H1 (cell line): ENCODE measurements around the gene C20orf202. TPM values are rescaled to one million over a fixed set of nuclear protein-coding genes. Genes with fewer than 3 reads are reported as not detected.

Source experiments
- CTCF ChIA-PET: fragments of 300-600 bp; sonication (Branson Sonifier 250); formaldehyde crosslinking; loops from one replicate; lab custom pipeline; 2021; ENCODE audit not compliant: partially characterized antibody; lab: Charles Lee
- POLR2A ChIA-PET: fragments of 300-600 bp; sonication (Branson Sonifier 250); formaldehyde crosslinking; loops from one replicate; lab custom pipeline; 2021; ENCODE audit warnings: inconsistent platforms; ENCODE audit not compliant: partially characterized antibody; lab: Charles Lee
- DNase-seq, 2 experiments: peaks; one replicate each; pipeline versions ENCODE4 v3.0.0 to v3.0.0-alpha.2; 2010 to 2022; ENCODE audit warnings: low spot score in 2 of 2, low read depth in 1 of 2, mixed read lengths in 1 of 2
- FAIRE-seq: peaks from 2 replicates; lab custom pipeline; 2011; peaks lifted over from hg19 to GRCh38; lab: Jason Lieb, UNC
- H2AFZ ChIP-seq: 2 replicates; pipeline ENCODE4 v1.8.1; 2012; ENCODE audit warnings: low read length, inconsistent platforms
- H2AK5ac ChIP-seq: 2 replicates; pipeline ENCODE4 v1.6.1; 2013; ENCODE audit warnings: low read depth, low read length
- H2BK120ac ChIP-seq: replicated peaks from 2 replicates; pipeline ENCODE3; 2013; ENCODE audit warnings: low read depth, low read length, inconsistent platforms
- H2BK12ac ChIP-seq: 2 replicates; pipeline ENCODE4 v1.6.1; 2013; ENCODE audit warnings: low read depth, low read length
- H2BK15ac ChIP-seq: 2 replicates; pipeline ENCODE4 v1.6.1; 2013; ENCODE audit warnings: low read length
- H2BK20ac ChIP-seq: 2 replicates; pipeline ENCODE4 v1.6.1; 2013; ENCODE audit warnings: low read length
- H2BK5ac ChIP-seq: 2 replicates; pipeline ENCODE4 v1.6.1; 2013; ENCODE audit warnings: low read depth, low read length
- H3K14ac ChIP-seq: 2 replicates; pipeline ENCODE4 v1.6.1; 2013; ENCODE audit warnings: inconsistent platforms; ENCODE audit not compliant: insufficient read length
- H3K18ac ChIP-seq: 2 replicates; pipeline ENCODE4 v1.6.1; 2013; ENCODE audit warnings: low read length; ENCODE audit errors: extremely low read depth
- H3K23ac ChIP-seq: 2 replicates; pipeline ENCODE4 v1.6.1; 2013; ENCODE audit warnings: inconsistent platforms; ENCODE audit not compliant: insufficient read length
- H3K23me2 ChIP-seq: 2 replicates; pipeline ENCODE4 v1.6.1; 2013; ENCODE audit warnings: low read depth, low read length
- H3K27ac ChIP-seq: 2 replicates; pipeline ENCODE4 v1.6.1; 2011; ENCODE audit warnings: low read depth, low read length, inconsistent platforms
- H3K27me3 ChIP-seq, 4 experiments: replicated peaks in 1 of 4; 1 replicate in 1 of 4; 2 replicates in 3 of 4; pipeline versions ENCODE4 v1.6.1 to v1.8.1; 2011 to 2013; ENCODE audit warnings: low read length in 3 of 4, mild to moderate bottlenecking in 3 of 4, inconsistent platforms in 2 of 4, mixed read lengths in 2 of 4, moderate library complexity in 1 of 4; ENCODE audit not compliant: control insufficient read depth in 3 of 4, insufficient read depth in 3 of 4; ENCODE audit errors: extremely low read depth in 1 of 4
- H3K36me3 ChIP-seq, 4 experiments: 2 replicates each; pipeline versions ENCODE4 v1.6.1 to v1.8.1; 2011 to 2013; ENCODE audit warnings: mild to moderate bottlenecking in 4 of 4, low read length in 3 of 4, moderate library complexity in 2 of 4, control low read depth in 1 of 4, inconsistent platforms in 1 of 4; ENCODE audit not compliant: insufficient read depth in 4 of 4, control insufficient read depth in 2 of 4
- H3K4ac ChIP-seq: replicated peaks from 2 replicates; pipeline ENCODE3; 2013; ENCODE audit warnings: low read length, low read depth, mixed read lengths, inconsistent platforms; ENCODE audit not compliant: insufficient read length
- H3K4me1 ChIP-seq, 4 experiments: replicated peaks in 1 of 4; 1 replicate in 1 of 4; 2 replicates in 3 of 4; pipeline versions ENCODE4 v1.6.1 to v1.8.1; 2011 to 2013; ENCODE audit warnings: low read length in 3 of 4, inconsistent platforms in 2 of 4, mixed read lengths in 1 of 4; ENCODE audit not compliant: insufficient read depth in 4 of 4, control insufficient read depth in 3 of 4
- H3K4me2 ChIP-seq, 2 experiments: 2 replicates each; pipeline versions ENCODE4 v1.6.1 to v1.8.1; 2011 to 2013; ENCODE audit warnings: low read depth in 2 of 2, low read length in 2 of 2, control low read depth in 1 of 2, inconsistent platforms in 1 of 2, mild to moderate bottlenecking in 1 of 2; ENCODE audit not compliant: insufficient read depth in 1 of 2
- H3K4me3 ChIP-seq, 4 experiments: fragments of 200-600, 300-600 bp in 1 of 4; sonication (generic), shearing (Covaris generic), sonication (Bioruptor Twin) in 1 of 4; 2 replicates each; pipeline versions ENCODE4 v1.5.1 to v1.8.1; 2011 to 2016; ENCODE audit warnings: low read length in 4 of 4, low read depth in 3 of 4, control low read depth in 2 of 4, inconsistent platforms in 2 of 4, mild to moderate bottlenecking in 2 of 4, mixed read lengths in 1 of 4, moderate library complexity in 1 of 4; ENCODE audit not compliant: insufficient read depth in 2 of 4; ENCODE audit errors: extremely low read depth in 1 of 4
- H3K56ac ChIP-seq: replicated peaks from 2 replicates; pipeline ENCODE3; 2013; ENCODE audit warnings: low read depth, mild to moderate bottlenecking, mixed read lengths, low read length, inconsistent platforms; ENCODE audit not compliant: insufficient read length
- H3K79me1 ChIP-seq: 2 replicates; pipeline ENCODE4 v1.6.1; 2013; ENCODE audit warnings: low read depth, low read length, control low read depth
- H3K79me2 ChIP-seq, 2 experiments: 2 replicates each; pipeline versions ENCODE4 v1.6.1 to v1.8.1; 2012 to 2013; ENCODE audit warnings: low read length in 2 of 2, mild to moderate bottlenecking in 2 of 2, inconsistent platforms in 1 of 2; ENCODE audit not compliant: insufficient read depth in 2 of 2, control insufficient read depth in 1 of 2
- H3K9ac ChIP-seq, 4 experiments: replicated peaks in 1 of 4; 1 replicate in 1 of 4; 2 replicates in 3 of 4; pipeline versions ENCODE4 v1.6.1 to v1.8.1; 2011 to 2013; ENCODE audit warnings: low read depth in 3 of 4, low read length in 3 of 4, control low read depth in 2 of 4, mild to moderate bottlenecking in 2 of 4, moderate library complexity in 2 of 4, inconsistent platforms in 1 of 4; ENCODE audit errors: extremely low read depth in 1 of 4
- H3K9me3 ChIP-seq, 2 experiments: 2 replicates each; pipeline versions ENCODE4 v1.6.1 to v1.8.1; 2012 to 2013; ENCODE audit warnings: mild to moderate bottlenecking in 2 of 2, moderate library complexity in 2 of 2, control low read depth in 1 of 2, inconsistent platforms in 1 of 2, low read depth in 1 of 2, low read length in 1 of 2, mixed read lengths in 1 of 2; ENCODE audit not compliant: insufficient read depth in 2 of 2
- H4K20me1 ChIP-seq, 2 experiments: replicated peaks in 1 of 2; 2 replicates each; pipeline versions ENCODE3 to v1.8.1; 2011 to 2013; ENCODE audit warnings: inconsistent platforms in 2 of 2, low read length in 2 of 2, mild to moderate bottlenecking in 1 of 2; ENCODE audit not compliant: insufficient read depth in 2 of 2, control insufficient read depth in 1 of 2
- H4K5ac ChIP-seq: 2 replicates; pipeline ENCODE4 v1.6.1; 2013; ENCODE audit warnings: low read length, low read depth, mixed read lengths, inconsistent platforms; ENCODE audit not compliant: insufficient read length
- H4K8ac ChIP-seq: 2 replicates; pipeline ENCODE4 v1.8.0; 2013; ENCODE audit warnings: mild to moderate bottlenecking, moderate library complexity, low read length, inconsistent platforms; ENCODE audit not compliant: insufficient read depth; ENCODE audit errors: extremely low read depth
- H4K91ac ChIP-seq: replicated peaks from 2 replicates; pipeline ENCODE3; 2013; ENCODE audit warnings: low read length, mixed read lengths, inconsistent platforms; ENCODE audit not compliant: insufficient read length
- ASH2L ChIP-seq: fragments of 200-600, 300-600 bp; sonication (generic); IDR thresholded peaks from one replicate; pipeline ENCODE4 v1.7.1; 2017; ENCODE audit warnings: low read length
- BCL11A ChIP-seq, 2 experiments: IDR thresholded peaks; one replicate each; pipeline ENCODE4 v1.6.1; 2011; ENCODE audit warnings: low read depth in 2 of 2, low read length in 2 of 2, mild to moderate bottlenecking in 2 of 2
- CHD2 ChIP-seq: IDR thresholded peaks from 2 replicates; pipeline ENCODE4 v1.6.1; 2012; ENCODE audit warnings: low read length, improper control_type of control experiment
- FOSL1 ChIP-seq: IDR thresholded peaks from 2 replicates; pipeline ENCODE4 v1.6.1; 2011; ENCODE audit warnings: mild to moderate bottlenecking, low read depth, low read length, moderate library complexity; ENCODE audit not compliant: insufficient read depth
- KDM5A ChIP-seq: fragments of 200-600 bp; IDR thresholded peaks from 2 replicates; pipeline ENCODE4 v1.7.1; 2012; ENCODE audit warnings: mild to moderate bottlenecking, low read length, inconsistent platforms, mixed read lengths
- MAFK ChIP-seq: IDR thresholded peaks from 2 replicates; pipeline ENCODE4 v1.6.1; 2012; ENCODE audit warnings: low read depth, mild to moderate bottlenecking, improper control_type of control experiment, low read length
- RNF2 ChIP-seq: fragments of 200-900, 300-1000 bp; sonication (generic); IDR thresholded peaks from 2 replicates; pipeline ENCODE4 v1.7.1; 2016; ENCODE audit warnings: borderline replicate concordance, low read depth, mild to moderate bottlenecking, antibody characterized with exemption, low read length; ENCODE audit not compliant: poor library complexity, severe bottlenecking; ENCODE audit errors: missing control alignments
- SIX5 ChIP-seq: IDR thresholded peaks from 2 replicates; pipeline ENCODE4 v1.6.1; 2011; ENCODE audit warnings: mild to moderate bottlenecking, low read depth, low read length
- polyA plus RNA-seq, 7 experiments: library from polyadenylated mRNA; depleted of rRNA in 3 of 7; stranded (reverse) in 5 of 7; unstranded in 2 of 7; fragments of >200 nt in 5 of 7; fragments of 200-250 nt in 2 of 7; gene quantifications; 1 replicate in 5 of 7; 2 replicates in 1 of 7; 4 replicates in 1 of 7; pipeline versions ENCODE4 v1.2.1 to v1.2.3, GENCODE V29; 2011 to 2013; ENCODE audit warnings: missing spikeins in 2 of 7, mixed read lengths in 2 of 7
- total RNA-seq: library from RNA; stranded (reverse); fragmentation: NEBNext Ultra II Directional; extraction: Animal tissue kit (Norgen Biotek cat#: 25700); gene quantifications from 2 replicates; pipeline ENCODE4 v1.2.1, GENCODE V29; 2021
- TF ChIP-seq, protein P1 (sequence below): IDR thresholded peaks from 2 replicates; pipeline ENCODE4 v1.6.1; 2012; ENCODE audit warnings: inconsistent platforms

The C20orf202 gene
- total and polyA plus RNA-seq, 2 of the 8 experiments (the other 6 are each of a cell fraction or from before 2014, with no cell fraction given) = 0.12 TPM; not detected in 1

DNA sequence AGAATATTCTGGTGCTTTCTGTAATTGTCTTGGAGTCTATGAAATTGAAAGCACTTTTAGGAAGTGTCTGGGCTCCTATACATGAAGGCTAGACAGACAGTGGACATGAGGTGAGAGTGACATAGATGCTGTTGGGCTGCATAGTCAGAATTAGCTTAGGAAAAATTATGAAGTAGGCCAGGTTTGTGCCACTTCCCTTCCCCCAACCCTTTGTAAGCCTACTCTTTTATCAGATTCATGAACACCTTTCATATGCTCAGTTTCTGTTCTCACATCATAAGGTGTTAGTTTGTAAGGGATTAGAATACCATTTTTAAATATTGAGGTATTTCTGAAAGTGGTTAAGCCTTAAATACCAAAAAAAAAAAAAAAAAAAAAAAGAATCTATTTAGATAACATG, 44.4 kb downstream of the C20orf202 start:
- CTCF ChIA-PET = interaction anchor here (0.8 to 1.9 kb wide), 4 partner anchors 10 to 529 kb away, joined by 3 to 7 read pairs (median 4); no protein-coding TSS in a partner anchor
- no peak overlapping the region for H2BK120ac ChIP-seq

More for the DNA sequence above, 44.4 kb downstream of the C20orf202 start:
- Histone ChIP-seq H3K9me3 (no peaks in the 10 kb centered on the region), H3K79me2 (no peaks in the 10 kb centered on the region), H2BK5ac (no peak overlapping the region), H3K36me3 (no peaks in the 10 kb centered on the region), H3K4ac (no peak overlapping the region), H4K5ac (no peak overlapping the region), H3K4me3 (no peak overlapping the region), H2BK12ac (no peak overlapping the region), H3K27me3 (no peaks in the 10 kb centered on the region), H3K27ac (no peak overlapping the region), H3K18ac (no peak overlapping the region), H4K8ac (no peak overlapping the region), H4K91ac (no peak overlapping the region), H4K20me1 (no peaks in the 10 kb centered on the region), H2AK5ac (no peak overlapping the region), H3K79me1 (no peaks in the 10 kb centered on the region), H3K14ac (no peak overlapping the region), H3K23me2 (no peaks in the 10 kb centered on the region), H3K56ac (no peak overlapping the region), H2BK20ac (no peak overlapping the region), H3K23ac (no peak overlapping the region), H3K4me1 (no peaks in the 10 kb centered on the region), H3K9ac (no peak overlapping the region), H3K4me2 (no peak overlapping the region), H2AFZ (no peak overlapping the region), H2BK15ac (no peak overlapping the region)
- DNase-seq (no peak), FAIRE-seq (no peak)
- POLR2A ChIA-PET = no interaction called here
- TF ChIP-seq ASH2L = no peak
- no peak for TF ChIP-seq SIX5
- TF ChIP-seq, protein P1, sequence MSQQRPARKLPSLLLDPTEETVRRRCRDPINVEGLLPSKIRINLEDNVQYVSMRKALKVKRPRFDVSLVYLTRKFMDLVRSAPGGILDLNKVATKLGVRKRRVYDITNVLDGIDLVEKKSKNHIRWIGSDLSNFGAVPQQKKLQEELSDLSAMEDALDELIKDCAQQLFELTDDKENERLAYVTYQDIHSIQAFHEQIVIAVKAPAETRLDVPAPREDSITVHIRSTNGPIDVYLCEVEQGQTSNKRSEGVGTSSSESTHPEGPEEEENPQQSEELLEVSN = no peak
- TF ChIP-seq BCL11A (IDR thresholded peaks at IDR 0.05; ENCODE audit: low read depth in 2 of 2, low read length in 2 of 2) = no peak
- TF ChIP-seq RNF2 = no peak
- no peak for TF ChIP-seq MAFK
- TF ChIP-seq CHD2 = no peak
- no peak for TF ChIP-seq FOSL1
- TF ChIP-seq KDM5A = no peak
